ENCODE measurements around the gene PDCD1.

PDCD1 gene

DNA sequence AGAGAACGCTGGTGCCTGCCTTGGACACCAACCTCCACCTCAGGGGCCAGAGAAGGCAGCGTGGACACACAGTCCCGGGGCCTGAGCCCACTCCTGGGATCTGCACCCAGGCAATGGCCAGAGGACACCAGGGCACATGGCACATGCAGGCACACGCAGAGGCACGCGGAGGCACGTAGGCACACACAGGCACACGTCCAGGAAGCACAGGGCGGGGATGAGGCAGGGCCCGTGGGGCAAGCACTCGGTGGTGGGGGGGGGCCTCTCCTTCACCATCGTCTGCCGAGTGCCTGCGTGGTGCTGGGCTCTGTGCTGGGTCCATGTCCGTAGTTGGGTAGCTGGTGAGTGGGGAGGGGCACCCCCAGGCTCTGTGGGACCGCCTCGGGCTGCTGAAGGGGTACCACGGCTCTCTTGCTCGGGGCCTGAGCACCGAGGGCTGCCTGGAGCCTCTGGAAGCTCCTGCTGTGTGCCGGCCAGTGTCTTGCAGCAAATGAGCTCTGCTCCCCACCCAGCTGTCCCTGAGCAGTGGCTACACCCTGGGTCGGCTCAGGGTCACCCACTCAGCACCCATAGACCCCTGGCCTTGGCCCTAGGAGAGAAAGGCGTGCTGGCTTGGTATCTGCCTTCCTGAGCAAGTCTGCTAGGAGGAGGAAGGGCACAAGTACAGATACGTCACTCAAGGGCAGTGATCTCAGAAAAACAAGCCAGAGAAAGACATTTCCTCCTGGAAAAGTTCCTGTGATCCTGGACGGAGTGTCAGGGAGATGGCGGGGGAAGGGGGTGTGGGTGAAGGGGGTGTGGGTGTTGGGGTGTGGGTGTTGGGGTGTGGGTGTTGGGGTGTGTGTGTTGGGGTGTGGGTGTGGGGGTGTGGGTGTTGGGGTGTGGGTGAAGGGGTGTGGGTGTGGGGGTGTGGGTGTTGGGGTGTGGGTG, 37.3 kb upstream of the PDCD1 start:
- no peak for DNase-seq (ENCODE audit: low read depth in 3 of 3, low spot score in 1 of 3)

DNA sequence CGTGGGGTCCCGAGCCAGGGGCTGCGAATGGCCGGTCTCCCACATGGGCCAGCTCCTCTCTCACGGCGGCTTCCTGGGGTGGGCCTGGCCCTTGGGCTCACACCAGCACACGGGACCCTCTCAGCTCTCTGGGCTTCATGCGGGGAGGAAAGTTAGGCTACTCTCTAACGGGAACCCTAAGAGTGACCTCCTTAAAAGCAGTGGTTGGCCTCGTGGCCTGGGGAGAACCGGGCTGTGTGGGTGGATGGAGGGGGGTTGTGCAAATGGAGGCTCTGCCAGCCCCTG, 36.7 kb upstream of the PDCD1 start:
- no peak for DNase-seq (ENCODE audit: low read depth in 3 of 3, low spot score in 1 of 3)

DNA sequence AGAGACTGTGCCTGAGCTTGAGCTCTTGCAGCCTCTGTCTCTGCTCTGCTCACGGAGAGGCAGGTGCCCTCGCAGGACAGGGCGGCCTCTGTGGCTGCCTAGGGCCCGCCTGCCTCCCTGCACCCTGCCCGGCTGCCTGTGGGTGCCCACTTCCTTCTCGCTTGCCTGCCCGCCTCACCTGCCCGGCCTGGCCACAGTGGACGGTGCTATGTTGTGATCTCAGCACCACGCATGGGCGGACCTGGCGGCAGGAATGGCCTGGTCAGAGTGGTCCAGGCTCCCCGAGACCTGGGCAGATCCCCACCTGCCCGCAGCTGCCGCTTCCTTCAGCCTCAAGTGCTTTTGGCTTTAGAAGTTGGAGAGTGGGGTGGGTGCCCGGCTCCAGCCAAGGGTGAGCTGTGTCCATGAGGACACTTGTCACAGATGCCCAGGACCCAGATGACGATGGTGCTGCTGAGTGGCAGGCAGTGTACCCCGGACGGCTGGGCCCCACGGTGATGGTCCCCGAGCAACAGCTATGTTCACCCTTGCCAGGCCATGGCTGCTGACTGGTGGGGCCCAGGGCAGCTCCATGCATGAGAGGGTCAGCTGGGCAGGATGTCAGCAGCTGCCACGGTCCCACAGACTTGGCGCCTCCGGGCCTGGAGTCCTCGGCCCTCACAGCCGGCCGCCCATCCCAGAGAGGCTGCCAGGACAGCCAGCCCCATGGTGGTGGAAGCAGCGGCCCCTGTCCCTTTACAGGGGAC, 36.2 kb upstream of the PDCD1 start:
- no peak for DNase-seq (ENCODE audit: low read depth in 3 of 3, low spot score in 1 of 3)

DNA sequence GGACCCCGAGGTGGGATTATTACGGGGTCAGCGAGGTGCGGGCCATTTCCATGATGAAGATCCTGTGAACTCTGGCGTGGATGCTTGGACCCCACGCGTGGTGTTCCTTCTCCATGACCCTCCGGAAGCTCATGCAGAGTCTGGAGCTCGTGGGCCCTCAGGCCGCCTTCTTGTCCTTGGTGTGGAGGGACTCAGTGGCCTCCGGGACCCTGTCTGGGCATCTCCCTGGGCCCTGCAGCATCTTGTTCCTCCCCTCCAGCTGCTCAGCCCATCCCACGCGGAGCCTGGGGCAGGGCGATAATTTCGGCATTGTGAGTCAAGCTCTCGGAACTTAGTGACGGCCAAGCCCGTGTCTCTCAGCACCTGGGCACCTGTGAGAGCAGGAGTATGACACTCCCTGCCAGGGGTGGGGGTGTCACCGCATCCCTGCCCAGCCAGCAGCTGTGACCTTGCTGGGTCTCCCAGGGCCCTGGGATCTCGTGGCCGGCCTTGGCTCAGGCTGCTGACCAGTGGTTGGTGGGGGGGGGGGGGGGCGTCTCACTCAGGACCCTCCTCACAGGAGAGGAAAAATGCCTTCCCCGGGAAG, 35.5 kb upstream of the PDCD1 start:
- DNase-seq (ENCODE audit: low read depth in 3 of 3, low spot score in 1 of 3) = no peak

DNA sequence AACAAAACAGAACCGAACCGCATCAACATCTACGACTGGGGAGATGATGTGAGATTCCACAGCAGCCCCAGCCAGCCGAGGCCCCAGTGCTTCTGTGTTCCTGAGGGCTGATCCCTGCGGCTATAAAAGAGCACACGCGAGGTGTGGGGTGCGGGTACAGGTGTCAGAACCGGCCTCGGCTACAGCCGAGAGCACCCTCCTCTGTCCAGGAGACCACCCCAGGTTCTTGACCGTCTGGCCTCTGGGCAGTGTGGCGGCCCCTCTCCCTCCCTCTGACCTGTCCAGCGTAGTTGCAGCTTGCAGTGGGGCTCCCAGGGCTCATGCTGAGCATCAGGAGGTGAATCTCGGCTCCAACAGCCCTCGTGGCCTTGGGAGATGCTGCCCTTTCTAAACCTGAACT, 34.6 kb upstream of the PDCD1 start:
- no peak for DNase-seq (ENCODE audit: low read depth in 3 of 3, low spot score in 1 of 3)

DNA sequence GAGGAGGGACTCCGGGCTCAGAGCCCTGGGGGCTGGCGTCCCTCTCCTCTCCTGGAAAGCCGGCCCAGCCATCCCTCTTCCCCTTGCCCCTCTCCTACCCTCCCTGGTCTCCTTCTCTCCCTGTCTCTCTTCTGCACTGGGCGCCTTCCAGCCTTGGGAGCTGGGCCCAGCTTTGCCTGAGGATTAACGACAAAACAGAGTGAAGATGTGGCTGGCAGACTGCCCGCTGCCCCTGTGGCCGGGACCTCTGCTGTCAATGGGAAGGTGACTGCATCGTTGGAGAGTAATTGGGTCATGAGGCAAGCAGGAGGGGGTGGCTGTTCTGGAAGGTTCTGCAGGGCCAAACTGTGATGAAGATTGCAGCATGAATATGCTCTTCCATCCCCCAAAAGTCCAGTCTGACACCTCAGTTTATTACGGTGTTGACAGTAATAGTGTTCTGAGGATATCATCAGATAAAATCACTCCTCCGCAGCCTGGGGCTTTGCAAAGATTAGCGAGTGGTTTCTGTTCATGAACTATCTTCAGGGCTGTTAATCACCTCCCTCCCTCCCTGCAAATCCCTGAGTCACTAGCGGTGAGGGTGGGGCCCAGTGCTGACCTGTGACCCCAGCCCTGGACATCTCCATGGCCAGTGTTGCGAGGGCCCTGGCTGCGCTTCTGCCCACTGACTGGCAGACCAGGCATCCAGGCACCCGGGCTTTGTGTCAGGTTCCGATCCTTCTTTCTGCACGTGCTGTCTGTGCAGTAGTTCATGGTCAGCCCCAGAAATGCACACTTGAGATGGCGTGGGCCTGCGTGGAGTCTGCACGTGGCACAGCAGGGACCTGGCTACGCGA, 33.8 kb upstream of the PDCD1 start:
- no peak for DNase-seq (ENCODE audit: low read depth in 3 of 3, low spot score in 1 of 3)

DNA sequence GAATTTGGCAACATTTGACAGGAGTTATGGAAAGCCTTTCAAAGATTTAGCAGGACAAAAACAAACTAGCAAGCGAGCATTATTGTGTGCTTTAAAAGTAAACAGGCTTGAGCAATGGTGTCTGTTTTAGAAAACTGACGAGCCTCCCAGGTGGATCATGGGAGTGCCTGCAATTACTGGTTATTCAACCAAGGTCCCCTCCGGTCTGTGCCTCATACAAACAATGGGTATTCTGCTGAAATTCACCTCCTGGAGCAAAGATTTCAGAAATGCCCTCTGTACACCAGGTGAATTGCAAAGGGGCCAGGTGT, 33.2 kb upstream of the PDCD1 start:
- no peak for DNase-seq (ENCODE audit: low read depth in 3 of 3, low spot score in 1 of 3)

DNA sequence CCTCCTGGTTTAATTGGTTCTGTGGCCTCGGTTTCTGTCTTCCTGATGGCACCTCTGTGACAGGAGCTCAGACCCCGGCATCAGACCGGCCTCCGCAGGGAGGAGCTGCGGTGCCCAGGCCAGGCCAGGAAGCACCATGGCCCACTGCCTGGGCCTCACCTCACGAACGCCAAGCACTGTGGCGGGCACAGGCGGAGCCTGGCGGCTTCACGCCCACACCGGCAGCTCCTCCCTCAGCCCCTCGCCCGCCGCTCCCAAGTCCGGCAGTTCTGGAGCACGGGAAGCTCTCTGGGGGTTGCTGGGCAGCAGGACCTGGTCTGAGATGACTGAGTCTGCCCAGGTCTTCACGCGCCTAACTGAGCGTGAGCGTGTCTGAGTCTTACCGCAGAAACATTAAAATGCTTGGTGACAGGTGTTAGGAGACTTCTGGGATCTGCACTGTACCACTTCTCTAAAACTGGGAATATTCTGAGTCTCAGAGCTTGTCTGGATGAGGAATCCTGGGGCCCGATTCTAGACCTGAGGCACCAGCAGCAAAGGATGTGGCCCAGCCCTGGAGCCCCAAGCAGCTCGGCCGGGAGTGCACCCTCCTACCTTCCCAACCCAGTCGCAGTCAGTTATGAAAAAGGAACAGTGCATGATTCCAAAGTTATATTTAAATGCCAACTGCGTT, 32.8 kb upstream of the PDCD1 start:
- DNase-seq (ENCODE audit: low read depth in 3 of 3, low spot score in 1 of 3) = no peak

DNA sequence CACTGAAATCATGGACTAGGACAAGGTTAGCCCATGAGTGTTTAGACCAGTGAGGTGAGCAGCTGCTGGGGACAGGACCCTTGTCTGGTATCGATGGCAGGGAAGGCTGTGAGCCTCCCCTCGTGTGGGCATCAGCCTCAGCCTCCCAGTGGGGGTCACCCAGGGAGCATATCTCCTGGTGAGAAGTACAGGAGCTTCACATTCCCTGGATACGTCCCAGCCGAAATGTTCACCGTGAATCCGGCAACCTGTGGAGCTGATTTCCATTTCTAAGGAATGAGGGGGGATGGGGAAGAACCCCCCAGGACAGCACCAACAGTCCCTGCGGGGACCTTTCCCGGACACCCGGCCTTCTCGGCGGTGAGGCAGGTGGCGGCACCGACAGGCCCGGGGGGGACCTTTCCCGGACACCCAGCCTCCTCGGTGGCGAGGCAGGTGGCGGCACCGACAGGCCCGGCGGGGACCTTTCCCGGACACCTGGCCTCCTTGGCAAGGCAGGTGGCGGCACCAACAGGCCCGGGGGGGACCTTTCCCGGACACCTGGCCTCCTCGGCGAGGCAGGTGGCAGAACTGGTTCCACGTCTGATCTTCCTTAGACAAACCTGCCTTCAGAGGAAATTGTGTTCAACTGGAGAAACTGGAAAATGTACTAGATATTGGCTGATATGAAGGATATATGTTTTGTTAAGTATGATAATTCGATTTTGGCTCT, 32.0 kb upstream of the PDCD1 start:
- DNase-seq (ENCODE audit: low read depth in 3 of 3, low spot score in 1 of 3) = no peak

DNA sequence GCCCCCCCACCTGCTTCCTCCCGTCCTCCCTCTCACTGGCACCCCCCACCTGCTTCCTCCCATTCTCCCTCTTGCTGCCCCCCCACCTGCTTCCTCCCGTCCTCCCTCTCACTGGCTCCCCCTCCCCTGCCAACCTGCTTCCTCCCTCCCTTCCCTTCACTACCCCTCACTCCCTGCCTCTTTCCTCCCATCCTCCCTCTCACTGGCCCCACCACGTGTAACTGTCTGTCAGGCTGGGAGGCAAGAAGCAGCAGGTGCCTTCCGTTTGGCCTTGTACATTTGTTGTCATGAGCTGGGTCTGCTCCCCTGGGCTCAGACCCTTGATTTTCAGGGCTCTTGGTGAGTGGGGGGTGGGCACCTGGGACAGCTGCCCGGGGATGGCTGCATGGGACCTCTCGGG, 29.9 kb upstream of the PDCD1 start:
- DNase-seq (ENCODE audit: low read depth in 3 of 3, low spot score in 1 of 3) = no peak

DNA sequence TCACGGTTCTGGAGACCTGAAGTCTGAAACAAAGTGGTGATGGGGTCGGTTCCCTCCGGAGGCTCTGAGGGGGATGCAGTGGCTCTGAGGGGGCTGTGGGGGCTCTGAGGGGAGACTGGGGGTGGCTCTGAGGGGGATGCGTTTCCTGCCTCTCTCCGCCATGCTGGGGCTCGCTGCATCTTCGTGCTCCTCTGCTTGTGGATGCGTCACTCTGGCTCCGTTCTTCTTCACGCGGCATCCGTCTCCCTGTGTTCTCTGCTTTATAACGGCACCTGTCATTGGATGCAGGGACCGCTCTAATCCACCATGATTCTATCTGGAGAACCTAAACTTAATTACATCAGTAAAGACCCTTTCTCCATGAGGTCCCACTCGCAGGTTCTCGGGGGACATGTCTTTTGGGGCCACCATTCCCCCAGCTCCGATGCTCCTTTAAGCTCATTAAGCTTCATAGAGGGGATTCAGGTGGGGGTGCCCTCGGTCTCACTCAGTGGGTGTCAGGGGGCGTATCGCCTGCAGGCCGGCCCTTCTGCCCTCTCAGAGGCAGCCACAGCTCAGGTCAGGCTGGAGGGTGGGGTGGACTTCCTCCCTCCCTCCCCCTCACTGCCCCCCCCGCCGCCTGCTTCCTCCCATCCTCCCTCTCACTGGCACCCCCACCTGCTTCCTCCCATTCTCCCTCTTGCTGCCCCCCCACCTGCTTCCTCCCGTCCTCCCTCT, 29.3 kb upstream of the PDCD1 start:
- no peak for DNase-seq (ENCODE audit: low read depth in 3 of 3, low spot score in 1 of 3)

DNA sequence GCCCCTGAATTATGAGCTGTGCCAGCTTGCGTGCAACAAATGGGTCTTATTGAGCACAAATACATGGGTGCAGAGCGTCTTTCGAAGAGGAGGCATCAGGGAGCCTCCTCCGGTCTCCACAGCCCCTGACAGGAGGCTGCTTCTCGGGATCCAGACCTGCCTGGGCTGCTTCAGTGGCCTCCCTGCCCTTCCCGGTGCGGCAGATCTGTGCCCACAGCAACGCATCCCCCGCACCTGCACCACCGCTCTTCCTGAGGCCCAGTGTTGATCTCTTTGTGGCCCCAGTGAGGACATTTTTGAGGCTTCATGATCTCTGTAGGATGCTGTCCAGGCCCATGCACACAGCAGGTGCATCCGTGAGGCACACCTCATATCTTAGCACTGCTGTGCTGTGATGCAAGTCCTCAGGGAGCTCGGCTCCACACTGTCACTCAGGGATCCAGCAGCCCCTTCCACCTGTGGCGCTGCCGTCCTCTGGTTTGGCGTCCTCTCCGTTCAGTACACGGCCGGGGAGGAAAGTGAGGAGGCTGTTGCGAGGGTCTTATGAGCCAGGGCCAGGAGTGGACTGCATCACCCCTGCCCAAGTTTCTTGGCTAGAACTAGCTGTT, 28.2 kb upstream of the PDCD1 start:
- DNase-seq (ENCODE audit: low read depth in 3 of 3, low spot score in 1 of 3) = no peak

DNA sequence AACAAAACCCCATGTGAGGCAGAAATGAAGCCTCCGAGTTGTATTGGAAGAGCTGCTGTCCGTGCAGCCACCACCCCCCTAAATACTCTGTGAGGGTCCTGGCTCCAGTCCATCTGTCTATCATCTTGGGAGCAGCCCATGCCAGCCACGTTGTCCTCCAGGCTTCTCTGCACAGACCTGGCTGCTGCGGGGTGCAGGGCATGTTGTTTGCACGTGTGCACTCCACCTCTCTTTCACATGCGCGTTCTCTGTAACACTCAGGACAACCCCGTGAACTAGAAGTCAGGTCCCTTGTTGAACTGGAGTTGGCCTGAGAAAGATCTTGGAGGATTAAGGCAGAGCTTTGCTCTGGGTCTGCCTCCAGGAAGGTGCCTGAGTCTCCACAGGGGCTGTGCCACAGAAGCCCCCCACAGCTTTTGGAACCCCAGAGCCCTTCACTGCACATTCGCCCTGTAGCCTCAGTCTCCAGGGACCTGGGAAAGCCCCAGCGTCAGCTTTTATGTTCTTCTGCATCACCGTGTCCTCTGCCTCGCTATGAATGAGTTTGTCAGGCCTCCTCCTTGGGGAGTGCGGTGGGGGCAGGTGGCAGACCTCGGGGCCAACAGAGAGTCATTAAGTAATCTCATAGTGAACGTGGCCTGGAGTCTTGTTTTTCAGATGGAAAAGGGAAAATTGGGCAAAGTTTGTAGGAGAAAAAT, 27.4 kb upstream of the PDCD1 start:
- DNase-seq (ENCODE audit: low read depth in 3 of 3, low spot score in 1 of 3) = no peak

DNA sequence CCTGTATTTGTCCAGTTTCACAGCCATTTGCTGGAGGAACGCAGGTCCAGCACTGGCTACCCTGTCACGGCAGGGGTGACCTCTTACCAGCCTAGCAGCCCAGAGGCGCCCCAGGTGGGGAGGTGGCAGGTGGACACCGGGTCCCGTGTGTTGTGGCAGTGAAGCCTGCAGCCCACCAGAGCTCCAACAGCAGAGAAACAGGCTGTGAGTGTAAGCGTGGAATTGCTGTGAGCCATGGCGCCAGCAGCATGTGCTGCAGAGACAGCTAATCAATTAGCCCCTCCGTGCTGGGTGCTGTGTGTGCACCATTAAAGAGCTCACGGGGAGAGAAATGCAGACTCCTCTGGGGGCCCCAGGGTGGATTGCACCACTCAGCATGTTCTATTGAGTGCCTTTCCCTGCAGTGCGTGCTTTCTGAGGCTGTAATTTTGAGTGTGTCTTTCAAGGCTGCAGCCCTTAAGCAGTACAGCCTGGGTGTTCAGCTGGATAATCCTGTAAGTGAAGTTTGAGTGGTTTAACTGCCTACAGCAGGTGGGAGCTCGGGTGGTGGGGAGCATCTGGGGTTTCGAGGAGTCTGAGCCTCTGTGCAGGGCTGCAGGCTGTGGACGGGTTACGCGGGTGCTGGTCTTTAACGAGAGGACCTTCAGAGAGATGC, 26.7 kb upstream of the PDCD1 start:
- no peak for DNase-seq (ENCODE audit: low read depth in 3 of 3, low spot score in 1 of 3)

DNA sequence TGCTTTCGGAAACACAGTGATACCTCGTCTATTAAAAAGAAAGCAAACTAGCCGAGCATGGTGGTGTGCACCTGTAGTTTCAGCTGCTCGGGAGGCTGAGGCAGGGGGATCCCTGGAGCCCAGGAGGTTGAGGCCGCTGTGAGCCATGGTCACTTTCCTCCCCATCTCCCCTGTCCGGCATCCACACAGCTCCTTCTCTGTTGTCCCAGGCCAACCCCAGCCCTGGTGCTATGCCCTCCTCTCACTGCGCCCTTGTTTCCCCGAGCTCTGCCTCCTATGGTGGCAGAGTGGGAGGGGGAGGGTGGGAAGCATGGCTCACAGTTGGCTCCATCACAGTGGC, 26.2 kb upstream of the PDCD1 start:
- no peak for DNase-seq (ENCODE audit: low read depth in 3 of 3, low spot score in 1 of 3)

DNA sequence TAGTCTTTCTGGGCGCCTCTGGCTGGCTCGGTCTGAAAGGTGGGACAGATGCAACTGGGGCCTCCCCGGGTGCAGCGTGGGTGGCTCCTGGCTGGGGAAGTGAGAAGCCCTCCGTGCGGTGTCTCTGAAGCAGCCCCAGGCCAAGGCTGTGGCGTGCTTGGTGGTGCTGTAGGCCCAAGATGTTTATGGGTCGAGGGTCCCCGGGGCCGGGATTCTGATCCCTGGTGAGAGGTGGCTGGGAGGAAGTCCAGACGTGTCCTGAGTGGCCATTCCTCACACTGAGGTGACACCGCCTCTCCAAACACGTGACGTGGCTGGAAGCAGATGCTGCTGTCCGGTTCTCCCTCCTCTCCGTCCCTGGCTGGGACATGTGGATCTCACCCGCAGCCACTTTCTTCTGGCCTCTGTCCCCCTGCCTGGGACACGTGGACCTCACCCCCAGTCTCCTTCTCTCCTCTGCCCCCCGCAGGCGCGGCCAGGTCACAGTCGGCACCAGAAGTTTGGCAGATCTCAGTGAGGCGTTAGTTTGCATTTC, 23.5 kb upstream of the PDCD1 start:
- peak in 1 of 3 donors; percentile 51 for DNase-seq (ENCODE audit: low read depth in 3 of 3, low spot score in 1 of 3)

DNA sequence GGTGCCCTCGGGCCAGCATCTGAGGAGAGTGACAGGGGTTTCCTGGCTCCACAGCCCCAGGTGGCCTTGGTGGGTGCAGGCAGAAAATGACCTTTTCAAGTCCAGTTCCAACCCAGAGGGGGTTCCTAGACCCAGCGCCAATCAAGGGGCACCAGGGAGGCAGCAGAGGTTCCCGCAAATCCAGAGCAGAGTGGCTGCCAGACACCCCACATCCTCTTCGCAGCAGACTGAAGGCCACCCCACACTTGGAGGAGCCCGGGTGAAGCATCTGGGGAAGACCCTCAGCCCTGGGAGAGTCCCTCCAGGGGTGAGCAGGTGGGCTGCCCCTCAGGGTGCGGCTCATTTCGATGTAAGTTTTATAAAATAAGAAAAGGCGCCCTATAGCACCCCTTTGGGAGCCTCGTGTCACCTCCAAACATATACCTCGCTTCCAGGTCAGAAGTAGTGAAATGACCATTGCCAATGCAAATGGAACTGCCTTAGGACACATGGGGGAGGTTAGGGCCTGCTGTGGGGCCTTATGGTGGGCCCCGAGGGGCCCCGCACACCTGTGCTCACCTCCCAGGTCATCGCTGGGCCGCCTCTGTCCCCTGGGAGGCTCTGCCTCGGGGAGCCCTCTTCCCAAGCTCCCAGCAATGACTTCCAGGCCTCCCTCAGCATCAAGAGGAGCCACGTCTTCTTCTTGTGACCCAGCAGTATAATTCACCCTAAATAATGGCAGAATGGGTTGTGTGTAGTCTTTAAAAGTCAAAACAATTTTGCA, 21.8 kb upstream of the PDCD1 start:
- no peak for DNase-seq (ENCODE audit: low read depth in 3 of 3, low spot score in 1 of 3)

Measured in stimulated activated CD4-positive, alpha-beta T cell treated with anti-CD3 and anti-CD28 coated beads, TNF-alpha, amount 100 ng/mL, for 1 hour (primary cell).